Measurements from ENCODE around the gene DTNA. TPM values are rescaled to one million over a fixed set of nuclear protein-coding genes. Genes with fewer than 3 reads are reported as not detected.

The DTNA gene
- polyA plus RNA-seq, 1 donor from 2014 or later, result 53.9 TPM

GRCh38 chr18:34893239-34893638 is 183.1 kb downstream of the DTNA start:
- no peaks in the 10 kb centered on the region for H3K9me3 ChIP-seq (ENCODE audit: low read length)
- H3K27ac ChIP-seq (ENCODE audit: low read length), result no peak overlapping the region
- no peaks in the 10 kb centered on the region for H3K79me2 ChIP-seq (replicated peaks; ENCODE audit: insufficient read depth, low read length)
- no peaks in the 10 kb centered on the region for H3K36me3 ChIP-seq (ENCODE audit: insufficient read depth, low read length)
- H3F3A ChIP-seq (ENCODE audit: insufficient read depth, low read length, poor library complexity, severe bottlenecking), result no peaks in the 10 kb centered on the region
- no peak overlapping the region for H3K4me3 ChIP-seq (ENCODE audit: low read length)
- TF ChIP-seq RAD21 (conservative IDR thresholded peaks at IDR 0.05), result no peak
- TF ChIP-seq TAF1 (IDR thresholded peaks at IDR 0.05; ENCODE audit: low read depth), result no peak
- no peak for TF ChIP-seq CTCF (IDR thresholded peaks at IDR 0.05; ENCODE audit: poor library complexity, severe bottlenecking)
- TF ChIP-seq EP300 (conservative IDR thresholded peaks at IDR 0.05; ENCODE audit: poor library complexity, severe bottlenecking), result no peak
- no peak for TF ChIP-seq REST (IDR thresholded peaks at IDR 0.05; ENCODE audit: borderline replicate concordance)
- TF ChIP-seq MXI1 (conservative IDR thresholded peaks at IDR 0.05; ENCODE audit: poor library complexity, severe bottlenecking), result no peak
- no peak for TF ChIP-seq POLR2AphosphoS5 (IDR thresholded peaks at IDR 0.05)
- no peak for TF ChIP-seq SMC3 (conservative IDR thresholded peaks at IDR 0.05; ENCODE audit: poor library complexity)
- no peak for TF ChIP-seq EZH2 (IDR thresholded peaks at IDR 0.05; ENCODE audit: borderline replicate concordance, insufficient read depth, low read length, poor library complexity, severe bottlenecking)
- no peaks in the 10 kb centered on the region for H3K27me3 ChIP-seq (ENCODE audit: insufficient read depth, low read depth, low read length)
- H3K9ac ChIP-seq (ENCODE audit: low read length), result no peak overlapping the region
- no peaks in the 10 kb centered on the region for H4K20me1 ChIP-seq (ENCODE audit: insufficient read depth)
- H3K4me2 ChIP-seq (ENCODE audit: low read length), result no peak overlapping the region
- no peaks in the 10 kb centered on the region for H3K9me2 ChIP-seq (ENCODE audit: insufficient read depth, low read length)
- no peak overlapping the region for H2AFZ ChIP-seq (ENCODE audit: low read depth, low read length)

- Histone ChIP-seq H3K36me3 (ENCODE audit: insufficient read depth, low read length) (no peaks in the 10 kb centered on the region), H3K79me2 (replicated peaks; ENCODE audit: insufficient read depth, low read length) (no peaks in the 10 kb centered on the region), H3K9me3 (ENCODE audit: low read length) (no peaks in the 10 kb centered on the region), H3K9me2 (ENCODE audit: insufficient read depth, low read length) (no peaks in the 10 kb centered on the region), H4K20me1 (ENCODE audit: insufficient read depth) (no peaks in the 10 kb centered on the region), H3K4me2 (ENCODE audit: low read length) (no peak overlapping the region), H3K27me3 (ENCODE audit: insufficient read depth, low read depth, low read length) (no peaks in the 10 kb centered on the region), H3K27ac (ENCODE audit: low read length) (no peak overlapping the region), H2AFZ (ENCODE audit: low read depth, low read length) (no peak overlapping the region), H3F3A (ENCODE audit: insufficient read depth, low read length, poor library complexity, severe bottlenecking) (no peaks in the 10 kb centered on the region), H3K4me3 (ENCODE audit: low read length) (no peak overlapping the region), H3K9ac (ENCODE audit: low read length) (no peak overlapping the region)
- no peak for TF ChIP-seq RAD21 (conservative IDR thresholded peaks at IDR 0.05)
- TF ChIP-seq EP300 (conservative IDR thresholded peaks at IDR 0.05; ENCODE audit: poor library complexity, severe bottlenecking), result no peak
Observed at GRCh38 chr18:34901299-34901698, 191.2 kb downstream of the DTNA start.

- Histone ChIP-seq H3K79me2 (replicated peaks; ENCODE audit: insufficient read depth, low read length) (no peaks in the 10 kb centered on the region), H4K20me1 (ENCODE audit: insufficient read depth) (no peaks in the 10 kb centered on the region), H3K27ac (ENCODE audit: low read length) (no peak overlapping the region), H3K4me2 (ENCODE audit: low read length) (no peak overlapping the region), H3K9me2 (ENCODE audit: insufficient read depth, low read length) (no peaks in the 10 kb centered on the region), H2AFZ (ENCODE audit: low read depth, low read length) (no peak overlapping the region), H3K9ac (ENCODE audit: low read length) (no peak overlapping the region), H3K9me3 (ENCODE audit: low read length) (no peaks in the 10 kb centered on the region), H3K36me3 (ENCODE audit: insufficient read depth, low read length) (no peaks in the 10 kb centered on the region), H3K27me3 (ENCODE audit: insufficient read depth, low read depth, low read length) (no peaks in the 10 kb centered on the region), H3F3A (ENCODE audit: insufficient read depth, low read length, poor library complexity, severe bottlenecking) (no peaks in the 10 kb centered on the region), H3K4me3 (ENCODE audit: low read length) (no peak overlapping the region)
- no peak for TF ChIP-seq RAD21 (conservative IDR thresholded peaks at IDR 0.05)
- no peak for TF ChIP-seq REST (IDR thresholded peaks at IDR 0.05; ENCODE audit: borderline replicate concordance)
- no peak for TF ChIP-seq EP300 (conservative IDR thresholded peaks at IDR 0.05; ENCODE audit: poor library complexity, severe bottlenecking)
- no peak for TF ChIP-seq CTCF (IDR thresholded peaks at IDR 0.05; ENCODE audit: poor library complexity, severe bottlenecking)
- no peak for TF ChIP-seq MXI1 (conservative IDR thresholded peaks at IDR 0.05; ENCODE audit: poor library complexity, severe bottlenecking)
- TF ChIP-seq TAF1 (IDR thresholded peaks at IDR 0.05; ENCODE audit: low read depth), result no peak
- TF ChIP-seq POLR2AphosphoS5 (IDR thresholded peaks at IDR 0.05), result no peak
- no peak for TF ChIP-seq EZH2 (IDR thresholded peaks at IDR 0.05; ENCODE audit: borderline replicate concordance, insufficient read depth, low read length, poor library complexity, severe bottlenecking)
- TF ChIP-seq SMC3 (conservative IDR thresholded peaks at IDR 0.05; ENCODE audit: poor library complexity), result no peak
Observed at GRCh38 chr18:34904994-34905393, 194.9 kb downstream of the DTNA start.
